HG03045 (cell line): Measurements from ENCODE around the gene OLIG2.

Experiments used
- ATAC-seq: cut with Tn5 transposase; IDR thresholded peaks from one replicate; pipeline ENCODE4 v1.9.1; 2021; ENCODE audit warnings: mild to moderate bottlenecking, moderate library complexity; ENCODE audit not compliant: unreplicated experiment

Gene OLIG2

DNA sequence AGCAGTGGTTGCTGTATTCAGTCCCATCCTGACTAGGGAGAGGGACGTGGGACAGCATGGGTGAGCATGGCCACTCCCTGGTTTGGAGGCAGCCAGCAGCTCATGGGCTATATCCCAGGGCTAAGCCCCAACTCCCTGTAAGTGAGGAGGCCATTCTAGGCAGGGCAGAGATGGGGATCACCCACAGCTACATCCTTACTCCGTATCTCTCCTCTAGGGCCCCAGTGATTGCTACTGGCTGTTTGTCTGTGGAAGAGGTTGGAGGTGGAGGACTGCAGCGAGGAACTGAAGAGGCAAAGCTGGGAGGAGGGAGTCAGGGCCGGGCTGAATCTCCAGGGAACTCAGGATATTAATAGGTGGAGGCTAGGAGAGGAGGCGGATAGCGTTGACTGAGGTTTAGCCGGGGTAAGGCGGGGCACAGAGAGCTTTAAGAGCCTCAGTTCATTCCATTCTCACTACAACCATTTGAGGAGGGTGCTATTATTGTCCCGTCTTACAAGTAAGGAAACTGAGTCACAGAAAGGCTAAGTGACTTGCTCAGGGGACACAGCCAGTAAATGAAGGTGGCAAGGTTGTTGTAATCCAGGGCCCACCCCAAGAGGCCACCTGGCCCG, 6.8 kb downstream of the OLIG2 start:
- ATAC-seq, result no peak

DNA sequence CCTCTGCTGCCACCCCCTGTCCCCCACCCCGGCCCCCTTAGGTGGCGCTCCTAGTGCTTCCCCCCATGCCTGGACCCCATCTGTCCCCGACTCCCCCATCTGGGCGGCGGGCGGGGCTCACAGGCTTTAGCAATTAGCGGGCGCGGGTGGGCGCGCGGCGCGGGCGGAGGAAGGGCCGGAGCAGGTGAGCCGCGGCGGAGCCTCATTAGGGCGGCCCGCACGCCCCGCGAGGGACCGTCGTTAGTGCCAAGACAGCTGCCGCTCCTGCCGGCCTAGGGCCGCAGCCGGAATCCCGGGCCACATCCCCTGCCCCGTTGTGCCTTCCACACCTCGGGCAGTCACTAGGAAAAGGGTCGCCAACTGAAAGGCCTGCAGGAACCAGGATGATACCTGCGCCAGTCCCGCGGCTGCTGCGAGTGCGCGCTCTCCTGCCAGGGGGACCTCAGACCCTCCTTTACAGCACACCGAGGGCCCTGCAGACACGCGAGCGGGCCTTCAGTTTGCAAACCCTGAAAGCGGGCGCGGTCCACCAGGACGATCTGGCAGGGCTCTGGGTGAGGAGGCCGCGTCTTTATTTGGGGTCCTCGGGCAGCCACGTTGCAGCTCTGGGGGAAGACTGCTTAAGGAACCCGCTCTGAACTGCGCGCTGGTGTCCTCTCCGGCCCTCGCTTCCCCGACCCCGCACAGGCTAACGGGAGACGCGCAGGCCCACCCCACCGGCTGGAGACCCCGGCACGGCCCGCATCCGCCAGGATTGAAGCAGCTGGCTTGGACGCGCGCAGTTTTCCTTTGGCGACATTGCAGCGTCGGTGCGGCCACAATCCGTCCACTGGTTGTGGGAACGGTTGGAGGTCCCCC, 7.6 kb downstream of the OLIG2 start:
- ATAC-seq, result no peak

DNA sequence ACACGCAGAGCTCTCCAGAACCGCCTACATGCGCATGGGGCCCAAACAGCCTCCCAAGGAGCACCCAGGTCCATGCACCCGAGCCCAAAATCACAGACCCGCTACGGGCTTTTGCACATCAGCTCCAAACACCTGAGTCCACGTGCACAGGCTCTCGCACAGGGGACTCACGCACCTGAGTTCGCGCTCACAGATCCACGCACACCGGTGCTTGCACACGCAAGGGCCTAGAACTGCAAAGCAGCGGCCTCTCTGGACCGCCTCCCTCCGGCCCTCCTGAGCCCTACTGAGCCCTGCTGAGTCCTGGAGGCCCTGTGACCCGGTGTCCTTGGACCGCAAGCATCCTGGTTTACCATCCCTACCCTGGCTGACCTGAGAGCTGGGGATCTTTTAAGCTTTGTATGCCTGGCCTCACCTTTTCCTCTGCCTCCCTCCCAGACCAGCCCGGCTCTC, 8.3 kb downstream of the OLIG2 start:
- ATAC-seq, result no peak

- no peak for ATAC-seq
Observed at GRCh38 chr21:33035147-33035546, 9.4 kb downstream of the OLIG2 start.

DNA sequence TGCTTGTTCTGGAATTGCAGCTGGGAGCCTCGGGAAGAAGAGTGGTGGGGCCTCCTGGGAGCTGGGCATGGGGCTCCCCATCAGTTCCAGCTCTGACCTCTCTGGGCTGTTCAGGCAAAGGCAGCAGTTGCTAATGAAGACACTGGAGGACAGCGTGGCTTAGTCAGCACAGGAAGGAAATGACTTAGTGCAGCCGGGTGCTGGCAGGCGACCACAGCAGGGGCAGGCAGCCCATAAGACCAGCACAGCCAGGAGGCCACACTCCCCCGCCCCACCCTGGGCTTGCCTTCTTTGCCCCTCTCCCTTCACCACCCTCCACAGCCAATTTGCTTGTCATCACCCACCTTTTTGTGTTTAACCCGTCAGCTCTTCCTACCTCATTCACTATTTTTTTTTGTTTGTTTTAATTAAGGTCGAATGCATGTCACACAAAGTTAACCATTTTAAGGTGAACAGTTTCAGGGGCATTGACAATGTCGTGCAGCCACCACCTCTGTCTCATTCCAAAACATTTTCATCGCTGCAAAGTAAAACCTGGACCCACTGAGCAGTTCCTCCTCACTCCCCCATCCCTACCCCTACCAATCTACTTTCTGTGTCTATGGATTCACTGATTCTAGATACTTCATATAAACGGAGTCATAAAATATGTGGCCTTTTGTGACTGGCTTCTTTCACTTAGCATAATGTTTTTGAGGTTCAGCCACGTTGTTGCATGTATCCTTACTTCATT, 10.9 kb downstream of the OLIG2 start:
- ATAC-seq, result no peak

DNA sequence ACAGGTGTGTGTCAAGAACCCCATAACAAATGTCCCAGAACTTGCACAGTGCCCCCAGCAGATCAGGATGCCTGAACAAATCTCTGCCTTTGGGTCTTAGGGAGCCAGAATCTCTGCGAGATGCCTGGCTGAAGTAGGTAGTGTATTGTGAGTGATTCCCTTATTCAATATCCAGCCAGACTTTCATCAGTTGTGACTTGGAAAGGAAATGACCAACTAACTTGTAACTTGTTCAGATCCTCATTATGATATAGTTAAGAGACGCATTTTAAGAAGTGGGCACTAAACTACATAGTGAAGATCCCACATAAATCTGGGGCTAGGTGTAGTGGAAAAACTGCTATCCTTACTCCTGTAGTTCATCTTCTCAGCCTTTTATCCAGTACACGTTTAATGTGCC, 11.8 kb downstream of the OLIG2 start:
- ATAC-seq, result no peak

- ATAC-seq, result no peak
Observed at GRCh38 chr21:33039536-33039935, 13.8 kb downstream of the OLIG2 start.

DNA sequence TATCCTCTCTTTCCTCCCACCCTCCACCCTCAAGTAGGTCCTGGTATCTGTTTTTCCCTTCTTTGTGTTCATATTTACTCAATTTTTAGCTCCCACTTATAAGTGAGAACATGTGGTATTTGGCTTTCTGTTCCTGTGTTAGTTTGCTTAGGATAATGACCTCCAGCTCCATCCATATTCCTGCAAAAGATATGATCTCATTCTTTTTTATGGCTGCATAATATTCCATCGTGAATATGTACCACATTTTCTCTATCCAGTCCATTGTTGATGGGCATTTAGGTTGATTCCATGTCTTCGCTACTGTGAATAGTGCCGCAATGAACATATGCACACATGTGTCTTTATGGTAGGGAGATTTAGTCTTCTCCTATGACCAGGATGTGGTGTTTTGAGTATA, 14.5 kb downstream of the OLIG2 start:
- no peak for ATAC-seq

DNA sequence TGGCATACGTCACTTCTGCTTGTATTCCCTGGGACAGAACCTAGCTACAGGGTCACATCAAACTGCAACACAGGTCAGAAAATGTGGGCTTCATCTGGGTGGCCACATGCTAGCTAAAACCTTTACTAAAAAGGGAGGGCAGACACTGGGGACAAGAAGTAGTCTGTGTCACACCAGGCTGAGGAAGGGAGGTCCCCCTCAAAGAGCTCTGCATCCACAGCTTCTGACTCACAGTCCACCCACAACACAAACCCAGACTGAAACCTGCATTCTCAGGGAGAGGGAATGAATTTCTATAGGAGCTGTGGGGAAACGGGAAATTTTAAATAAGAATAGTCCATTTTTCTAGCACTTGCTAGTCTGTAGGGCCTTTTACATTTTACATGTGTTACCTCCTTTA, 16.2 kb downstream of the OLIG2 start:
- no peak for ATAC-seq

GRCh38 chr21:33042812-33043211, 17.1 kb downstream of the OLIG2 start:
- no peak for ATAC-seq

DNA sequence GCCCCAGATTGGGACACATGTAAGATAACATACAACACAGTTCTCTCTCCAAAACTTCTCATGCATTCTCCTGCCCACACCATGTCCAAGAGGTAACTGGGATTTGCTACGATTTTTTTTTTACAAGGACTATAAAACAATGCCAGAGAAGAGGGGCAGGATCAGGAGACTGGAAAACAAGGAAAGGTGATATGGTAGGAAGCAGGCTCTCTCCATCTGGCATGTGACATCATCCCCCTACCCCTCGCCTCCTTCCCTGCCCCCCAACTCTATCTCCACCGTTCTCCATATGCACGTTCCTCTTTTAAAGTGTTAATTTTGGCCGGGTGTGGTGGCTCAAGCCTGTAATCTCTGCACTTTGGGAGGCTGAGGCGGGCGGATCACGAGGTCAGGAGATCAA, 20.7 kb downstream of the OLIG2 start:
- no peak for ATAC-seq

DNA sequence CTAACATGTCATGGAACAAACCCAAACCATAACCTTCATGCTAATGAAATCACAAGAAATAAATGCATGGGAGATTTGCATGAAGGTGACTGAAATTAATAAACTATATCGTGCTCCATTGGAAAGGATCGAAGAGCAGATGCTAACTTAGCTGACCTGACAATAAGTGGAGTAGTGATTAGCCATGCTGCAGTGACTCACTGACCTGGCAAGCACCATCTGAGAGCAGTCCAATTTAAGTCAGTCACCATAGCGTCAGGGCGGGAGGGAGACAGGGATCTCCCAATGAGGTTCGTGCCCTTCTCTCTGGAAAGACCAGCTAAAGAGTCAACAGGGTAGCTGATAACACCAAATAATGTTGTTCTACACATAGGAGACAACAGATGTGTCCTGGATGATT, 21.5 kb downstream of the OLIG2 start:
- ATAC-seq, result no peak

DNA sequence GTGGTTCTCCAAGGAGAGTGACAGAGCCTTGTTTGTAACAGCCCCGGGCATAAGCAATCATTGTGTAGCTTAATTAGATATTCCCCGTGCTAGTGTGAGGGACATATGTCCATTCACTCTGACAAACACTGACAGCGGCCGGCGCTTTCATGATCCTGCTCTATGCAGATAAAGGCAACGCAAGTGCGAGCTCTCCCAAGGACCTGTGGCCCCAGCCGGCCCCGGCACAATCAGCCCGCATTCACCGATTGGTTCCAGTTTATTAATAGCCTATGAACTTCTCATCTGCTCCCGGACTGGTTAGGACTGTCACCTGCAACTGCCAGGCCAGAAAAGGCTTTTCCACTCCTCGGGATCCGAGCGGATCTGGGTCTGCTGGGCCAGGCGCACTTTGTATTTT, 26.2 kb downstream of the OLIG2 start:
- ATAC-seq, result no peak

- no peak for ATAC-seq
Observed at GRCh38 chr21:33053951-33054350, 28.2 kb downstream of the OLIG2 start.

DNA sequence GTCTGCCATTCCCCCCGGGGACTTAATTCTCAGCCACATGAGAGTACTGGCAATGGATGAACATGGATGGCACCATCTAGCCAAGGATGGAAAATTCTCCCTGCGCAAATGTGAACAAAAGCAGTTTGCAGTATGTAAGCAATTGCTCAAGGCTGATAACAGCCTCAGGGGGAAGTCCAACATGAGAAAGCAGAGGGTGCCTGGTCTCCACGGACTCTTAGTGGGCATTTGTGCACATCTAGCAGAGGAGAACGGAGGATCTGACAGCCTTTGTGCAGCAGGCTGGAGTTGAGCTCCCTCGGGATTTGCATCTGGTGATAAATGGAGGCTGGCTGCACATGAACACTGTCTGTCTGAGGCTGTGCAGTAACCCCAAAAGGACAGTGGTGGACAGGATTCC, 30.3 kb downstream of the OLIG2 start:
- no peak for ATAC-seq

DNA sequence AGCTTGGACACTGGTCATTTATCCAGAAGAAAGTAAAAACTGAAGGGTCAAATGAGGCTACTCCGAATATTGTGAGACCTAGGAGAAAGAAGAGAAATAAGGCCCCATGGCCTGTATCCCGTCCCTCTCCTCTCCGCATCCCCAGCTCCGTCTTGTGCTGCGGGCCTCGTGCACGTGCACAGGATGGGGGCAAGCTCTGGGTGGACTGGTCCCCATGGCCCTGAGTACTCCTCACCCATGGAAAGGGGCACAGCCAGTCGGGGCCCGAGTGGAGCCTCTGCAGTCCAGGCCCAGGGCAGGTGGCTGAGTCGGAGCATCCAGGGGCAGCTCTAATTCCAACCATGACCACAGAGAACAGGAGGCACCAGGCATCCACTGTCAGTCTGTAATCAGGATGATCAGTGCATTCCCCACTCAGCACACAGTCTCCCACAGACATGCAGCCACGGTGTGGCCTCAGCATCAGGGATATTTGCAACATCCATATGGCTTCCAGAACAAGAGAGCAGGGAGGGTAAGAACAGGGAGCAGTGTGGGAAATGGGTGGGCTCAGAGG, 31.7 kb downstream of the OLIG2 start:
- ATAC-seq, result no peak

DNA sequence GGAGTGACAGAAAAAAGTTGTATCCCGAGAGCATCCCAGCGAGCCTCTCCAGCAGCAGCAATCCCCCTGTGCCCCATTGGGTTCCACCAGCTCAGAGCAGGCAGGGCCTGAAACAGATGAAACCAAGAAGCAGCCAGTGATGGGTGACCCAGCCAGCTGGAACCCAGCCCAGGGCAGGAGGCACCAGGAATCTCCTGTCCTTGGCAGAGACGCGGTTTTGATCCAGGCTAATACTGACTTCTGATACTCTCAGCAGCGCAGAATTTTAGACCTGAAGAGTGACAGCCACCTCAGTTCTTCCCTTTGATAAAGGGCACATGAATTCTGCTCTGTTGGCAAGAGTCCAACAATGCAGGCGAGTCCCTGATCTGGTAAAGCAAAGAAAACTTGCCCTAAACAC, 32.8 kb downstream of the OLIG2 start:
- no peak for ATAC-seq

- no peak for ATAC-seq
Observed at GRCh38 chr21:33058957-33059356, 33.2 kb downstream of the OLIG2 start.

GRCh38 chr21:33059380-33059841, 33.7 kb downstream of the OLIG2 start:
- ATAC-seq, result no peak

- no peak for ATAC-seq
Observed at GRCh38 chr21:33061233-33061632, 35.5 kb downstream of the OLIG2 start.

DNA sequence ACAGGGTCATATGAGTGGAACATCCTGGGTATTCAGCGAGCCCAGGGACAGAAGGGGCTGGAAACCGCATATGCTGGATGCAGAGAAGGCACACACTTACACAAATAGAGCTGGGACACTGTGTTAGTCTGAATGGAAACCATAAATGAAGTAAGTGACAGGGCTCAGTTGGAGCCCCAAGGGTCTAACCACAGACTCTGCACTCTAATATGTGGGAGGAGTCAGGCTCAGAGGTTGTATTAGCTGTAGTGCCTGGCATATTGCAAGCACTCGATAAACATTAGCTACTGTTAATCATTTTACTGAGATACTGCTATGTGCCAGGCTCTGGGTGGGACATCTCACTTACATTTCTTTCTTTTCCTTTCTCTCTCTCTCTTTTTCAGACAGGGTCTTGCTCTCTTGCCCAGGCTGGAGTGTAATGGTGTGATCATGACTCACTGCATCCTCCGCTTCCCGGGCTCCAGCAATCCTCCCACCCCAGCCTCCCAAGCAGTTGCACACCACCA, 37.7 kb downstream of the OLIG2 start:
- no peak for ATAC-seq
